GM21381 (cell line): ENCODE results near the gene SUPT4H1.

Source experiments
- ATAC-seq: cut with Tn5 transposase; IDR thresholded peaks from one replicate; pipeline ENCODE4 v1.9.1; 2021; ENCODE audit warnings: mild to moderate bottlenecking, moderate library complexity; ENCODE audit not compliant: unreplicated experiment

Gene SUPT4H1

DNA sequence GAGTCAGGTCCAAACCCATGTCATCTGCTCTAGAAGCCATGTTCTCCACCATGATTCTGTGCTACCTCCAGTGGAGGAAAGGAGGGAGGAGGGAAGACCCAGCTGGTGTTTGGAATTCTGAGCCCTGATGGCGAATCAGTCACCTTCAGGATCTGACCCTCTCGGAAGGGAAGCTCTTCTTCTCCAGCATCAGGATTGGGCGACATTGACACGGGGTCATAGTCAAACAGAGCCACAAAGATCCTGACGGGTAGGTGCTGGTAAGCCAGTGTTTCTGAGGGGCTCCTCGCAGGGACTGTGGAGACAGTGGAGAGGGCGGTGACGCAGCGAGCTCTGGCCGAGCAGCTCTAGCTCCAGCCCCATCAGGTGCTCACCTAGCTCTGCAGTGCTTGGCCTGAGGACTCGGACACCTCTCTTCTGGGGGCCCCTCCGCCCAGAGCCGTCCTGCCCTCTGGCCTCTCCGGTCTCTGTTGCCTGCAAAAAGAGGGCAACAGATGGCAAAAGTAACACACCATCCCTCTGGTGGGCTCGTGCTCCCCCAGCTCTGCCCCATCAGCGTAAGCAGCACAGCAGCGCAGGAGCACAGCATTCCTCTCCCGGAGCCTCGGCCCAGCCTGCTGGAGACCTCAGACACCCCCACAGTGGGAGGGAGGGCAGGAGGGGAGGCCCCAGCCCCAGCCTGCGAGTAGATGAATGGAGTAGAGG lies 44.4 kb downstream of the SUPT4H1 start:
- no peak for ATAC-seq

DNA sequence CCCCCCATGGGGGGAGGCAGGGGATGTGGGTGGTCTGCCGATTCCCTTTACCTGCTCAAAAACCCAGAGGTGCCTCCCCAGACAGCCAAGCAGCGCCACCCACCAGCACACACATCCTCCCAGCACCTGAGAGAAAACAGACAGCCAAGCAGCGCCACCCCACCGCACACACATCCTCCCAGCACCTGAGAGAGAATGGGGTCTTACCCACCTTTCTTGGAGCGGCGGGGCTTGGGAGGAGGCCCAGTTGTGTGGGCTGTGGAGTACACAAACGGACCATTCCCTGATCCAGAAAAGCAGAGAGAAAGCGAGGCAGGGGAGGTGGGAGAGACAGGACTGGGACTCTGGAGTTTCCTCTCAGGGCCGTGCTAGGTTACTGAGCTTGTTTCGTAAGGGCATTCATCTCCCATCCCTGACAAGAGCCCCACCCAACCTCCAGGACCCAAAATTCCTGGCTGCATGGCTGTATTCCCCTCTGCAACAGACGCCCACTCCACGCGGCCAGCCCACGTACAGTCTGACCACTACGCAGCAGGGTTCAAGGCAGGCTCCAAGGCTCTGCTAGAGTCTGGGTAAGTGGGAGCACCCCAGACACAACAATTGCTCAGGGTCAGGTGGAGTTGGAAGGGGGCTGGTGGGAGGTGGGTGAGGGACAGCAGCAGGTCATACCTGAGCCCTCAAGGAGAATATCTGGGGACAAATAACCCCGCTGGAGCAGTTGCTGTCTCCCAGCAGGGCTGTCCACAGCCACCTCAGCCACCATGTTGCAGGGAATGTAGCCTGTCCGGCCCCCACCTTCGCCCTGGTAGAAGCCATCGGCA lies 45.7 kb downstream of the SUPT4H1 start:
- no peak for ATAC-seq

DNA sequence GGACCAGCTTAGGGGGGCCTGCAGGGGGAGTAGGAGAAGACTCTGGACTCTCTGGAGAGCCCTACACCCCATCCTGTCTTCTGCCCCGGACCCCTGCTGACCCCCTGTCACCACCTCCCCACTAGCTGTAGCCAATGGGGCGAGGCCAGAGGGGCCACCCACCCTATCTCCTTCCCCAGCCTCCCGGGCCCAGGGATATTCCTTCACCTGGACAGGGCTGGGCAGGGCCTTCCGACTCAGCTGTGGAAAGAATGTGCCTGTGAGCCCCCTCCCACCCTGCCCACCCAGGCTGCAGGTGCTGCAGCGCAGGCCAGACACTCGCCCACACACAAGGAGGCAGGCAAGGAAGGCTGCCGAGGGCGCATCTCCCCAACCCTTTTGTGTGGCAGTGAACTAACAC lies 46.4 kb downstream of the SUPT4H1 start:
- no peak for ATAC-seq

DNA sequence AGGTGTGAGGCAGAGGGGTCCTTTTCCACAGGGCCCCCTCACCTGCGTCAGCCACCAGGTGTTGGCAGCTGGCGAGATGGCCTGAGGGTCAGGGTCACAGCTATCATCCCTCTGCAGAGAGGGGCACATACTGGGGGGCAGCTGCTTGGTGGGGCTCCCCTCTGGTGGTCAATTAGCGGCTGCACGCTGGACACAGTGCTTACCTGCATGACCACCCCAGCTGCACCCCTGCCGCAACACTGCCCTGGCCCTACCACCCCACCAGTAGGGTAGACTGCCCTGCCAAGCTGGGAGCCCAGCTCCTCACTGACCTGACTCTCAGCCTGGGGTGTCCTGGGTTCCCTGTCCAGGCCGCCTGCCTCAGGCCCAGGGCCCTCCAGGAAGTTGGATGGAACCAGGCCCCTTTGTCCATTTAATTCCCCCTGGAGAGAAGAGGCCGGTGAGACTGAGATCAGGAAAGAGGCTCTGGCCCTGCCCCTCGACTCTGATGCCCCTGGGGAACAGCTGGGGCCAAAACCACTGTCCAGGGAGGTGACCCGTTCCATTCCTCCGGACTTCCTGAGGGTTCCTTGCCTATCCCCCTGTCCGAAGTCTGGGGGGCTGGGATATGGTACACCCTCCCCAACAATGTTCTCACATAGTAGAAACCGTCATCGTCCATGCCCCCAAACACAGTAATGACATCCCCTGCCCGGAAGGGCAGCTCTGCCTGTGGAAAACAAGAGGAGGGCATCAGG lies 47.1 kb downstream of the SUPT4H1 start:
- ATAC-seq, result no peak

DNA sequence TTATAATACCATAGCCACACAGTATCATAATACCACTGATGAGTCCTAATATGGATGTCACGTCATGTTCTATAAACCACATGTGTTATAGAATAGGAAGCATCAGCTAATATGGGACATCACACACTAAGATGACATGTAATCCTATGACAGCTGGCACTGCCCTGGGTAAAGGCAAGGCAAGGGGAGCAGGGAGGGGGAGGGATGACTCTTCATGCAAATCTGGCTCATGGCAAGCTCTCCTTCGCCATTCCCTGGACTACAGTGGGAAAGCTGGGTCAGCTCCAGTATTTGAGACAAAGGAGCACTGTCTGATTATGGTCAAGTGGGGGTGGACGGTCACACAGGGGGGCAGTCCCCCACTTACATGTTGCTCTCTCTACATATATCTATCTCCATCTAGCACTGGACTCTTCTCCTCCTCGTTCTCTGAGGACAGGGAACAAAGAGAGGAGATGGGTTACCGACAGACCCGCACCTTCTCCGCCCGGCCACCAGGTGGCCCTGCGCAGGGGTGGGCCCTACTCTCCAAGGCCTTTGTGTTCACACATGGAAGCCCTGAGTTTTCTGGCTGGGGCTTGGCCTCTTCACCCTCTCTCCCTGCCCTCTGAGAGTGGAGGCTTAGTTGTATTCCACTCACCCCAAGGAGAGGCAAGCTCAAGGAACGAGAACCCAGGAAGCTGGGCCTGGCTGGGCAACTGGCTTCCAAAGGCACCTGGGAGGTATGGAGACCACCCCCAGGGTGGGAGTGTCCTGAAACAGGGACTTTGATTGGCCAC lies 47.8 kb downstream of the SUPT4H1 start:
- ATAC-seq, result no peak

DNA sequence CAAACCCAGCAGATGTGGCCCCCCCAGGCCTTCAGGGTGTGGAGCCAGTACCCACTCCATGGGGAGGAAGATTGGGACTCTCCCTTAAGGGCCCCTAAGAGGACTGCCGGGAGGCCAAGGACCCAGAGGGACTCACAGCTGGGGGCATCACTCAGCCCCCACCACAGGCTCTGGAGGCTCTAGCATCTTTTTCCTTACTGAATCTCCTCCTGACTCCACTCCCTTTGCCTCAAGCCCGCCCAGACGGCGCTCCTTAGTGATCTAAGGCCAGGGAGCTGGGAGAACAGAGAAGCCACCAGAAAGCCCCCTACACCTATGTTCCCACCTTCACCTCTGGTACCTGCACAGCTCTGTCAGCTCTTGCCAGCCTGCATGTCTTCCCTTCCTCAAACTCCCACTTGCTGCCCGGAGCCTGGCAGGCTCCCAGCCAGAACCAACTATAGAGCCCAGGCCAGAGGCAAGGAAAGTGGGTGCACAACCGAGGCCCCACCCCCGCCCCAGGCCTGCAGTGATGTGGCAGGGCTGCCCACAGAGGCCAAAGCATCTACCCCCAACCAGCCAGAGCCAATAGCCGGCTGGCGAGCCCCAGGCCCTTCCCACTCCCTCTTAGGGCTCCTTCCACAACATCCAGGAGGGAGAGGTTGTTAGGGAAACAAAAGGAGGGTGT lies 48.9 kb downstream of the SUPT4H1 start:
- no peak for ATAC-seq

DNA sequence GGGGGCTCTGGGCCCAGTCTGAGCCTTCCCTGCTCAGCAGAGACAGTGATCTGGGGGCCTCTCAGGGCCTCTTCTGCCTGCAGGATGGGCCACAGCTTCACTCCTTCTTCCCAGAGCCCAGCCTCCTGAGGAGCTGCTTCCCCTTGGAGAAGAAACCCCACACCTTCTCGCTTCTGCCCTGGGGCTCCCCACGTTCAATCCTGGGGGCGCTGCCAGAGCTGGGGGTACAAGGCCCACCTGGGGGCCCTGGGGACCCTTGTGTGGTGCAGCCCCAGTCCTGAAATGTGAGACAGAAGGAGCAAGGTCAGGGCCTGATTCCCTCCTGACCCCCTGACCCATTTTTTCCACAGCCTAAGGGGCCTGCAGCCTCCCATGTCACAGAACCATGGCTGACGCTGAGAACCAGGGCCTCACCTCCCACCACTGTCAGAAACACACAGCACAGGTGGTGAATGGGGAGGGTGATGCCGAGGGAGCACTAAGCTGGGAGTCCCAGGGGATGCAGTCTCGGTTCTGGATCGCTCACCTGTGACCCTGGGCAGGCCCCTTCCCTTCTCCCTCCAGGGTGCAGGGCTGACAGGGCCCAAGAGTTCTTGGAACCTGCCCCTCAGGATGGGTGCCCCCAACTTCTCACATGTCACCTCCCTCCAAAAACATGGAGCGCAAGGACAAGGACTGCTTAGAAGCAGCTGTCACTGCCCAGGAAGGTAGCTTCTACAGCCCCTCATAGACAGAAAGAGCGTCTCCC lies 49.7 kb downstream of the SUPT4H1 start:
- ATAC-seq, result no peak

DNA sequence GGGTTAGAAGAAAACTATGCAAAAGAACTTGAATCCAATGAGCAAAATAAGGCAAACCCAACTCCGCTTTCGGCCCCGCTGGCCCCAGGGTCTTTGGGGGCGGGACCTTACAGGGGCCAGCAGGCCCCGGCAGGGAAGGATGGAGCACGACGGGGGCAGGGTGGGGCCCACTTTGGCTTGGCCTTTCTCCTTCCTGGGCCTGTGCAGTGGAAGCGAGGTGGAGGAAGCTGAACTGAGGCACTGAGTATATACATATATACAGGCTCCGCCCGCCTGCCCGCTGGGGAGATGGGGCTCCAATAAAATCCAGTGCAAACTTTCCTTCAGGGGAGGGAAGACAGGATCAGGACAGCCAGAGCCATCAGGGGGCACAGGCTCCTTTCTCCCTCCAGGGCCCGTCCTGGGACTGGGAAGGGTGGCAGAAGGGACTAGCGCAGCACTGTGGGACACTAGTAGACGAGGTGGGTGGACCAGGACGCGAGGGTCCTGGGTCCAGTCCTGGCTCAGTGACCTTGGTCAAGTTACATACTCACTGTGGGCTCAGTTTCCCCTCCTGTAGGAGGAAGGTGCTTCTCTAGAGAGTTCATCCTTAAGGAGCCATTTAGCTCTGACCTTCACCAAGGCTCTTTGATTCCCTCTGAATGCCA lies 50.4 kb downstream of the SUPT4H1 start:
- ATAC-seq, result no peak

DNA sequence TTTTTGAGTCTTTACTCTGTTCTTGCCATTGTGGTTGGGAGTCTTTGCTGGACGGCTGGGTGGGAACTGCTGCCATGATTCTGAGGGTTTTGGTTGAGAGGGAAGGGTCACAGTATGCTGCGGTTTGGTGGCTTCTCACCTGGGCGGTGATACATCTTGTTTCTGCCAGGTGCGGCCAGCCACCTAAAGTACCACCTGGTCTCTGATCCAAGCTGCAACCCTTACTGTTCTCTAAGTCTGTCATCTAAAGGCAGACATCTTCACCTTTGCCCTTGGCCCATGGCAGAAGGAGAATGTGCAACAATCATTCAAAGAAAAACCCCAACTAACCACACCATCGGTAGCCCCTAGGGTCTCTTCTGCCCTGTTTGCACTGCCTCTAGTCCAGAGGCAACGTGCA lies 51.7 kb downstream of the SUPT4H1 start:
- no peak for ATAC-seq
